Urothelium cell line (cell line): ENCODE measurements around the gene BPGM.
"Not testable (repeated sequence)": the region's sequence is repeated elsewhere in the genome, so short reads cannot be mapped to it uniquely, and the experiment has no call there.

Experiments used
- DNase-seq: peaks from one replicate; pipeline ENCODE4 v3.0.0; 2011; ENCODE audit warnings: low spot score, mixed read lengths
- FAIRE-seq: peaks from 2 replicates; lab custom pipeline; 2011; peaks lifted over from hg19 to GRCh38; lab: Jason Lieb, UNC

Gene BPGM

GRCh38 chr7:134630893-134631292 lies 15.8 kb upstream of the BPGM start:
- FAIRE-seq: no peak
- DNase-seq: no peak

GRCh38 chr7:134632052-134632451 lies 14.6 kb upstream of the BPGM start:
- FAIRE-seq (no peak), DNase-seq (no peak)

GRCh38 chr7:134632937-134633540 lies 13.6 kb upstream of the BPGM start:
- DNase-seq (peak; percentile 32), FAIRE-seq (no peak)

GRCh38 chr7:134636008-134636449 lies 10.6 kb upstream of the BPGM start:
- FAIRE-seq: no peak
- no peak for DNase-seq

- DNase-seq: no peak
- FAIRE-seq: no peak
Observed at GRCh38 chr7:134637441-134637840, 9.2 kb upstream of the BPGM start.

- DNase-seq (no peak), FAIRE-seq (no peak)
Observed at GRCh38 chr7:134637934-134638719, 8.5 kb upstream of the BPGM start.

GRCh38 chr7:134639061-134639460 lies 7.6 kb upstream of the BPGM start:
- DNase-seq (no peak), FAIRE-seq (no peak)

- FAIRE-seq (no peak), DNase-seq (no peak)
Observed at GRCh38 chr7:134639683-134640279, 6.9 kb upstream of the BPGM start.

GRCh38 chr7:134640842-134641715 lies 5.6 kb upstream of the BPGM start:
- no peak for FAIRE-seq
- DNase-seq: no peak

- FAIRE-seq, DNase-seq: not testable (repeated sequence)
Observed at GRCh38 chr7:134641981-134642380, 4.7 kb upstream of the BPGM start.

- DNase-seq (no peak), FAIRE-seq (no peak)
Observed at GRCh38 chr7:134643131-134643530, 3.5 kb upstream of the BPGM start.

GRCh38 chr7:134645478-134645877 lies 1.2 kb upstream of the BPGM start:
- no peak for FAIRE-seq
- DNase-seq: no peak

GRCh38 chr7:134645935-134646334 lies 718 bp upstream of the BPGM start:
- FAIRE-seq: no peak
- DNase-seq: no peak

- FAIRE-seq (no peak), DNase-seq (no peak)
Observed at GRCh38 chr7:134648456-134648855, 1.8 kb downstream of the BPGM start.

- DNase-seq: no peak
- FAIRE-seq: no peak
Observed at GRCh38 chr7:134649226-134649775, 2.6 kb downstream of the BPGM start.

GRCh38 chr7:134651991-134652390 lies 5.3 kb downstream of the BPGM start:
- FAIRE-seq: no peak
- DNase-seq: no peak

GRCh38 chr7:134654104-134654775 lies 7.6 kb downstream of the BPGM start:
- DNase-seq: no peak
- no peak for FAIRE-seq

- DNase-seq: no peak
- no peak for FAIRE-seq
Observed at GRCh38 chr7:134657526-134657925, 10.9 kb downstream of the BPGM start.

GRCh38 chr7:134660242-134660785 lies 13.7 kb downstream of the BPGM start:
- DNase-seq (no peak), FAIRE-seq (no peak)

GRCh38 chr7:134660961-134661376 lies 14.3 kb downstream of the BPGM start:
- DNase-seq (no peak), FAIRE-seq (no peak)
